ENCODE measurements around the gene UBQLN2. TPM values are rescaled to one million over a fixed set of nuclear protein-coding genes. Genes with fewer than 3 reads are reported as not detected.

The UBQLN2 gene
- total RNA-seq, 1 donor from 2014 or later: 34.4 TPM

Other genes starting within 250 kb of the UBQLN2 start
- 3.8 and 6.8 TPM in 2 replicates for gene NBDY, start 165.6 kb downstream of the UBQLN2 start, total RNA-seq

Data from renal cortical epithelial cell (primary cell).